Ishikawa (cell line): ENCODE data around the gene APOBEC3F.

Source experiments
- CEBPB ChIP-seq: IDR thresholded peaks from 2 replicates; pipeline ENCODE4 v1.6.1; 2012
- CREB1 ChIP-seq: IDR thresholded peaks from 2 replicates; pipeline ENCODE4 v1.6.1; 2012; ENCODE audit warnings: low read depth
- EGR1 ChIP-seq: IDR thresholded peaks from 2 replicates; pipeline ENCODE4 v1.6.1; 2012
- EP300 ChIP-seq: IDR thresholded peaks from 2 replicates; pipeline ENCODE4 v1.6.1; 2012; ENCODE audit warnings: borderline replicate concordance
- FOXM1 ChIP-seq: IDR thresholded peaks from 2 replicates; pipeline ENCODE4 v1.6.1; 2012; ENCODE audit warnings: low read depth, borderline replicate concordance
- NFIC ChIP-seq: IDR thresholded peaks from 2 replicates; pipeline ENCODE4 v1.6.1; 2012
- RAD21 ChIP-seq: IDR thresholded peaks from 2 replicates; pipeline ENCODE4 v1.6.1; 2012; ENCODE audit warnings: low read depth
- REST ChIP-seq: IDR thresholded peaks from 2 replicates; pipeline ENCODE4 v1.6.1; 2012; ENCODE audit warnings: low read depth, mild to moderate bottlenecking
- TAF1 ChIP-seq: IDR thresholded peaks from 2 replicates; pipeline ENCODE4 v1.6.1; 2012; ENCODE audit warnings: low read depth, mild to moderate bottlenecking
- TCF12 ChIP-seq: IDR thresholded peaks from 2 replicates; pipeline ENCODE4 v1.6.1; 2012; ENCODE audit warnings: low read depth
- TEAD4 ChIP-seq: IDR thresholded peaks from 2 replicates; pipeline ENCODE4 v1.6.1; 2012
- USF1 ChIP-seq: IDR thresholded peaks from 2 replicates; pipeline ENCODE4 v1.6.1; 2012
- YY1 ChIP-seq: IDR thresholded peaks from 2 replicates; pipeline ENCODE4 v1.6.1; 2012; ENCODE audit warnings: low read depth
- ZBTB7A ChIP-seq: IDR thresholded peaks from 2 replicates; pipeline ENCODE4 v1.6.1; 2012; ENCODE audit warnings: low read depth
- TF ChIP-seq, protein P1 (sequence below): IDR thresholded peaks from 2 replicates; pipeline ENCODE4 v1.6.1; 2012

APOBEC3F gene

DNA sequence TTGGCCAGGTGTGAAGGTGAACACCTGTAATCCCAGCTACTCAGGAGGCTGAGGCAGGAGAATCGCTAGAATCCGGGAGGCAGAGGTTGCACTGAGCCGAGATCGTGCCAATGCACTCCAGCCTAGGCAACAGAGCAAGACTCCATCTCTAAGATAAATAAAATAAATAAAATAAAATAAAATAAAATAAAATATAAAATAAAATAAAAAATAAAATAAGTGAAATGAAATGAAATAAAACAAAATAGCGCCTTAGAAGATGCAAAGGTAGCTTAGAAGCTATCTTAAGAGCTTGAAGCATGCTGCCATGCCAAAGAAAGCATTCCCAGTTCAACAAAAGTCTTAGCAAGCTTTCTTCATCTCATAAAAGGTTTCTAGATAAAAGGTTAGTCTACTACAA, 33.5 kb upstream of the APOBEC3F start:
- TF ChIP-seq TCF12 (no peak), EP300 (no peak), REST (no peak), CEBPB (no peak), USF1 (no peak), YY1 (no peak), CREB1 (no peak), RAD21 (no peak), TEAD4 (no peak), ZBTB7A (no peak), FOXM1 (no peak), EGR1 (no peak)
- TF ChIP-seq, protein P1, sequence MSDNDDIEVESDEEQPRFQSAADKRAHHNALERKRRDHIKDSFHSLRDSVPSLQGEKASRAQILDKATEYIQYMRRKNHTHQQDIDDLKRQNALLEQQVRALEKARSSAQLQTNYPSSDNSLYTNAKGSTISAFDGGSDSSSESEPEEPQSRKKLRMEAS = no peak

GRCh38 chr22:39010946-39011345, 29.7 kb upstream of the APOBEC3F start:
- no peak for TF ChIP-seq TAF1
- TF ChIP-seq FOXM1 = no peak
- no peak for TF ChIP-seq YY1
- no peak for TF ChIP-seq EP300
- TF ChIP-seq CEBPB = no peak
- TF ChIP-seq TEAD4 = no peak
- TF ChIP-seq USF1 = no peak
- TF ChIP-seq, protein P1 = no peak
- no peak for TF ChIP-seq NFIC
- TF ChIP-seq TCF12 = no peak
- TF ChIP-seq ZBTB7A = no peak
- no peak for TF ChIP-seq REST
- TF ChIP-seq EGR1 = no peak
- no peak for TF ChIP-seq RAD21
- no peak for TF ChIP-seq CREB1

- TF ChIP-seq, protein P1 = no peak
- TF ChIP-seq FOXM1 = no peak
- no peak for TF ChIP-seq RAD21
- TF ChIP-seq CEBPB = no peak
- no peak for TF ChIP-seq USF1
- no peak for TF ChIP-seq CREB1
- TF ChIP-seq EP300 = no peak
- no peak for TF ChIP-seq YY1
- no peak for TF ChIP-seq REST
- no peak for TF ChIP-seq ZBTB7A
- no peak for TF ChIP-seq TCF12
- no peak for TF ChIP-seq TEAD4
Measured at GRCh38 chr22:39012533-39013511, 27.8 kb upstream of the APOBEC3F start.
